SK-N-SH (cell line): ENCODE measurements around the gene DCAF10. TPM values are rescaled to one million over a fixed set of nuclear protein-coding genes. Genes with fewer than 3 reads are reported as not detected.

ENCODE experiments used
- CTCF ChIA-PET: fragments of 300-600, 350-600 bp; formaldehyde crosslinking; extraction: SDS; loops from one replicate; lab custom pipeline; 2021; lab: Yijun Ruan, JAX
- POLR2A ChIA-PET: fragments of 350-600 bp; sonication (Branson Sonifier 250); formaldehyde crosslinking; extraction: SDS; loops from one replicate; lab custom pipeline; 2020; ENCODE audit warnings: antibody characterized with exemption, inconsistent platforms; lab: Yijun Ruan, JAX
- DNase-seq: peaks from one replicate; pipeline ENCODE4 v3.0.0; 2012
- H2AFZ ChIP-seq: fragments of 200-600 bp; sonication (generic); 2 replicates; pipeline ENCODE4 v1.8.1; 2016; ENCODE audit warnings: antibody characterized with exemption, mild to moderate bottlenecking, low read depth
- H3F3A ChIP-seq: fragments of 200-600 bp; sonication (generic); replicated peaks from 2 replicates; pipeline ENCODE3; 2016; ENCODE audit warnings: antibody characterized with exemption, mild to moderate bottlenecking; ENCODE audit not compliant: insufficient read depth
- H3K27ac ChIP-seq, 2 experiments: fragments of 200-500 bp in 1 of 2; fragments of 200-600 bp in 1 of 2; sonication (Bioruptor generic) in 1 of 2; sonication (generic), shearing (Covaris generic) in 1 of 2; 2 replicates each; pipeline versions ENCODE4 v1.5.1 to v1.6.1; 2014 to 2016; ENCODE audit warnings: low read depth in 2 of 2, inconsistent platforms in 1 of 2, low read length in 1 of 2, mild to moderate bottlenecking in 1 of 2, mixed read lengths in 1 of 2
- H3K27me3 ChIP-seq: fragments of 200-600 bp; sonication (generic), shearing (Covaris generic); 2 replicates; pipeline ENCODE4 v1.6.1; 2016; ENCODE audit warnings: mixed run types; ENCODE audit not compliant: insufficient read depth
- H3K36me3 ChIP-seq, 2 experiments: fragments of 200-500 bp in 1 of 2; fragments of 200-600 bp in 1 of 2; sonication (Bioruptor generic) in 1 of 2; sonication (generic) in 1 of 2; replicated peaks in 1 of 2; 2 replicates each; pipeline versions ENCODE3 to v1.5.1; 2014 to 2016; ENCODE audit warnings: low read length in 1 of 2, mild to moderate bottlenecking in 1 of 2; ENCODE audit not compliant: insufficient read depth in 2 of 2, control insufficient read depth in 1 of 2
- H3K4me1 ChIP-seq, 2 experiments: fragments of 200-500 bp in 1 of 2; fragments of 200-600 bp in 1 of 2; sonication (Bioruptor generic) in 1 of 2; sonication (generic), shearing (Covaris generic) in 1 of 2; 2 replicates each; pipeline versions ENCODE4 v1.5.1 to v1.6.1; 2014 to 2016; ENCODE audit warnings: low read depth in 1 of 2, low read length in 1 of 2, mixed run types in 1 of 2; ENCODE audit not compliant: insufficient read depth in 2 of 2, control insufficient read depth in 1 of 2
- H3K4me2 ChIP-seq: fragments of 200-600 bp; sonication (generic), shearing (Covaris generic); 2 replicates; pipeline ENCODE4 v1.6.1; 2017; ENCODE audit warnings: mixed run types
- H3K4me3 ChIP-seq, 2 experiments: fragments of 200-500 bp in 1 of 2; fragments of 200-600 bp in 1 of 2; sonication (Bioruptor generic) in 1 of 2; sonication (generic), shearing (Covaris generic) in 1 of 2; 2 replicates each; pipeline versions ENCODE4 v1.5.1 to v1.8.1; 2014 to 2016; ENCODE audit warnings: low read depth in 2 of 2, inconsistent platforms in 1 of 2, low read length in 1 of 2, mild to moderate bottlenecking in 1 of 2, mixed read lengths in 1 of 2, moderate library complexity in 1 of 2
- H3K79me2 ChIP-seq: fragments of 200-600 bp; sonication (generic); 2 replicates; pipeline ENCODE4 v1.8.1; 2017; ENCODE audit warnings: mild to moderate bottlenecking; ENCODE audit not compliant: insufficient read depth
- H3K9ac ChIP-seq: fragments of 200-600 bp; sonication (generic); 2 replicates; pipeline ENCODE4 v1.6.1; 2017; ENCODE audit warnings: mixed run types
- H3K9me2 ChIP-seq: fragments of 200-600 bp; sonication (generic); 2 replicates; pipeline ENCODE4 v1.6.1; 2017; ENCODE audit warnings: mixed run types
- H3K9me3 ChIP-seq: fragments of 200-600 bp; sonication (generic); 2 replicates; pipeline ENCODE4 v1.6.1; 2017; ENCODE audit warnings: mixed run types, mild to moderate bottlenecking, moderate library complexity
- H4K20me1 ChIP-seq: fragments of 200-600 bp; sonication (generic); 2 replicates; pipeline ENCODE4 v1.6.1; 2017; ENCODE audit warnings: mild to moderate bottlenecking, mixed run types; ENCODE audit not compliant: insufficient read depth
- CHD2 ChIP-seq: fragments of 150-350 bp; IDR thresholded peaks from 2 replicates; pipeline ENCODE4 v1.6.1; 2018; ENCODE audit warnings: low read length; ENCODE audit not compliant: partially characterized antibody
- CTCF ChIP-seq: fragments of 200-600 bp; sonication (generic); IDR thresholded peaks from 2 replicates; pipeline ENCODE4 v1.6.1; 2017; ENCODE audit warnings: antibody characterized with exemption, mild to moderate bottlenecking, moderate library complexity
- EZH2phosphoT487 ChIP-seq: fragments of 200-600 bp; sonication (generic); IDR thresholded peaks from 2 replicates; pipeline ENCODE4 v1.6.1; 2017; ENCODE audit warnings: low read depth, mixed run types, mild to moderate bottlenecking, antibody characterized with exemption, moderate library complexity, borderline replicate concordance
- FOSL2 ChIP-seq: IDR thresholded peaks from 2 replicates; pipeline ENCODE4 v1.4.0; 2012; ENCODE audit warnings: low read depth, mild to moderate bottlenecking, moderate library complexity, borderline replicate concordance
- FOXM1 ChIP-seq: IDR thresholded peaks from 2 replicates; pipeline ENCODE4 v1.4.0; 2012; ENCODE audit warnings: low read depth, mild to moderate bottlenecking
- GABPA ChIP-seq: IDR thresholded peaks from 2 replicates; pipeline ENCODE4 v1.4.0; 2012; ENCODE audit warnings: low read depth, mild to moderate bottlenecking
- GATA2 ChIP-seq: sonication (generic); formaldehyde crosslinking; IDR thresholded peaks from 2 replicates; pipeline ENCODE4 v1.5.0; 2020; ENCODE audit warnings: mild to moderate bottlenecking, missing genetic modification reagents
- IRF3 ChIP-seq: fragments of 150-350 bp; IDR thresholded peaks from 2 replicates; pipeline ENCODE4 v1.6.1; 2016; ENCODE audit warnings: mild to moderate bottlenecking, low read depth, low read length
- JUND ChIP-seq: IDR thresholded peaks from 2 replicates; pipeline ENCODE4 v1.4.0; 2012
- MAX ChIP-seq: IDR thresholded peaks from 2 replicates; pipeline ENCODE4 v1.4.0; 2012; ENCODE audit warnings: low read depth
- MEF2A ChIP-seq: IDR thresholded peaks from 2 replicates; pipeline ENCODE4 v1.4.0; 2012; ENCODE audit warnings: low read depth, borderline replicate concordance
- NFIC ChIP-seq: IDR thresholded peaks from 2 replicates; pipeline ENCODE4 v1.4.0; 2012; ENCODE audit warnings: borderline replicate concordance
- RAD21 ChIP-seq: IDR thresholded peaks from 2 replicates; pipeline ENCODE4 v1.6.1; 2012; ENCODE audit warnings: mild to moderate bottlenecking, low read length
- RCOR1 ChIP-seq: fragments of 150-350 bp; IDR thresholded peaks from 2 replicates; pipeline ENCODE4 v1.6.1; 2017; ENCODE audit warnings: antibody characterized with exemption, low read length
- SMC3 ChIP-seq: IDR thresholded peaks from 2 replicates; pipeline ENCODE4 v1.6.1; 2012; ENCODE audit warnings: low read depth, low read length, improper control_type of control experiment
- TAF1 ChIP-seq: IDR thresholded peaks from 2 replicates; pipeline ENCODE4 v1.6.1; 2012; ENCODE audit warnings: low read depth, mild to moderate bottlenecking, low read length, moderate library complexity, borderline replicate concordance
- TCF12 ChIP-seq: IDR thresholded peaks from 2 replicates; pipeline ENCODE4 v1.4.0; 2012
- TEAD4 ChIP-seq: IDR thresholded peaks from 2 replicates; pipeline ENCODE4 v1.4.0; 2012; ENCODE audit warnings: mild to moderate bottlenecking, borderline replicate concordance; ENCODE audit not compliant: insufficient read depth
- USF2 ChIP-seq: fragments of 150-350 bp; IDR thresholded peaks from 2 replicates; pipeline ENCODE4 v1.6.1; 2017; ENCODE audit warnings: antibody characterized with exemption, low read length, low read depth, borderline replicate concordance
- YY1 ChIP-seq: IDR thresholded peaks from 2 replicates; pipeline ENCODE4 v1.4.0; 2012; ENCODE audit warnings: low read depth, mild to moderate bottlenecking
- ZBTB33 ChIP-seq: IDR thresholded peaks from 2 replicates; pipeline ENCODE4 v1.4.0; 2012; ENCODE audit warnings: low read depth, borderline replicate concordance
- WGBS: methylation state at CpG from one replicate; pipeline ENCODE4 v1.1.6; 2017; ENCODE audit warnings: low lambda C conversion rate; 5-methylcytosine and 5-hydroxymethylcytosine counted together
- polyA plus RNA-seq, 3 experiments: library from polyadenylated mRNA; depleted of rRNA; stranded (reverse); fragments of >200 nt; gene quantifications; 2 replicates each; pipeline ENCODE4 v1.2.3, GENCODE V29; 2012

The DCAF10 gene
- polyA plus RNA-seq, 1 of the 3 experiments (the other 2 are of a cell fraction), result 11.8 TPM

- CTCF ChIA-PET, result no interaction called here
- peak overlapping the region in 1 of 2 experiments; percentile 66; a peak in 1 of 4 replicates for H3K27ac ChIP-seq
- TF ChIP-seq TCF12, result no peak
- TF ChIP-seq NFIC, result no peak
- TF ChIP-seq YY1, result no peak
- TF ChIP-seq JUND, result no peak
- no peak for TF ChIP-seq MEF2A
- TF ChIP-seq CTCF, result no peak
- TF ChIP-seq TEAD4, result no peak
- TF ChIP-seq TAF1, result no peak
- TF ChIP-seq MAX, result no peak
- TF ChIP-seq SMC3, result no peak
- TF ChIP-seq FOSL2, result no peak
- no peak for TF ChIP-seq FOXM1
Observed at GRCh38 chr9:37801959-37802711, 1.5 kb downstream of the DCAF10 start.

GRCh38 chr9:37806271-37806670 lies 5.7 kb downstream of the DCAF10 start:
- no peaks in the 10 kb centered on the region for H3K9me2 ChIP-seq
- H3K4me2 ChIP-seq, result no peak overlapping the region
- H3K27me3 ChIP-seq, result no peaks in the 10 kb centered on the region
- no peak for DNase-seq
- TF ChIP-seq GATA2 (CRISPR knock-in tag) (no peak), EZH2phosphoT487 (no peak), USF2 (no peak), FOSL2 (no peak), MEF2A (no peak), CHD2 (no peak), IRF3 (no peak), MAX (no peak), RCOR1 (no peak), ZBTB33 (no peak), GABPA (no peak), RAD21 (no peak), TAF1 (no peak), FOXM1 (no peak)
- H3K9me3 ChIP-seq, result no peaks in the 10 kb centered on the region
- no peak overlapping the region for H2AFZ ChIP-seq
- peaks cover 3 to 37% of the 10 kb centered on the region in 2 experiments for H3K36me3 ChIP-seq
- H3K9ac ChIP-seq, result no peak overlapping the region
- H3F3A ChIP-seq, result peaks cover 4% of the 10 kb centered on the region
- peaks cover 56% of the 10 kb centered on the region for H4K20me1 ChIP-seq
- no peak overlapping the region for H3K4me3 ChIP-seq
- CTCF ChIA-PET, result no interaction called here
- no peak overlapping the region for H3K27ac ChIP-seq
- H3K79me2 ChIP-seq, result peaks cover 95% of the 10 kb centered on the region
- WGBS, result 79% methylated on average over 4 of the region's 4 CpGs
- H3K4me1 ChIP-seq, result peaks cover 6 to 13% of the 10 kb centered on the region in 2 experiments; a peak in 3 of 4 replicates
- POLR2A ChIA-PET, result no interaction called here

More at GRCh38 chr9:37801959-37802711, 1.5 kb downstream of the DCAF10 start:
- peaks cover 42% of the 10 kb centered on the region for H4K20me1 ChIP-seq
- peaks cover 6 to 13% of the 10 kb centered on the region in 2 experiments; a peak in 3 of 4 replicates for H3K4me1 ChIP-seq
- H3K4me2 ChIP-seq, result peak overlapping the region; percentile 93
- peaks cover 3% of the 10 kb centered on the region for H3F3A ChIP-seq
- H2AFZ ChIP-seq, result no peak overlapping the region
- 46% methylated on average over 10 of the region's 10 CpGs for WGBS
- H3K9me3 ChIP-seq, result no peaks in the 10 kb centered on the region
- H3K79me2 ChIP-seq, result peaks cover 63% of the 10 kb centered on the region
- no peaks in the 10 kb centered on the region for H3K9me2 ChIP-seq
- H3K4me3 ChIP-seq, result peak overlapping the region; percentile 63 to 93
- POLR2A ChIA-PET, result no interaction called here
- H3K36me3 ChIP-seq, result peaks cover 3 to 22% of the 10 kb centered on the region in 2 experiments
- no peaks in the 10 kb centered on the region for H3K27me3 ChIP-seq
- DNase-seq, result no peak
- H3K9ac ChIP-seq, result peak overlapping the region; percentile 89
